ENCODE results near the gene CTSD.

The CTSD gene

GRCh38 chr11:1742371-1742770, 21.4 kb downstream of the CTSD start:
- H3K23ac ChIP-seq (ENCODE audit: low read length), result no peak overlapping the region
- WGBS (ENCODE audit: extremely low coverage, insufficient coverage, low lambda C conversion rate), result 100% methylated on average over 2 of the region's 4 CpGs
- no peak overlapping the region for H2AK5ac ChIP-seq (ENCODE audit: low read length)
- H3K79me2 ChIP-seq (ENCODE audit: control insufficient read depth, insufficient read depth, low read length), result no peaks in the 10 kb centered on the region
- no peak overlapping the region for H3K4me2 ChIP-seq (ENCODE audit: low read length)
- H3K36me3 ChIP-seq (ENCODE audit: control insufficient read depth, insufficient read depth, low read length), result no peaks in the 10 kb centered on the region
- H3K27me3 ChIP-seq (ENCODE audit: insufficient read depth, low read length, poor library complexity), result no peaks in the 10 kb centered on the region
- H3K18ac ChIP-seq (ENCODE audit: low read length), result no peak overlapping the region
- no peak overlapping the region for H3K27ac ChIP-seq (ENCODE audit: low read depth, low read length)
- H3K9ac ChIP-seq (ENCODE audit: low read length), result no peak overlapping the region
- no peak overlapping the region for H2BK15ac ChIP-seq (replicated peaks; ENCODE audit: low read depth)
- no peak overlapping the region for H3K4ac ChIP-seq (ENCODE audit: low read depth, low read length)
- H4K5ac ChIP-seq (ENCODE audit: low read length), result no peak overlapping the region
- no peaks in the 10 kb centered on the region for H3K4me1 ChIP-seq (ENCODE audit: control insufficient read depth, low read depth, low read length)
- H4K8ac ChIP-seq (ENCODE audit: low read depth, low read length), result no peak overlapping the region
- no peak overlapping the region for H3K4me3 ChIP-seq (ENCODE audit: low read length)
- DNase-seq, result no peak
- H3K79me1 ChIP-seq (ENCODE audit: low read length), result no peaks in the 10 kb centered on the region
- H2BK5ac ChIP-seq (ENCODE audit: low read length), result no peak overlapping the region
- no peak overlapping the region for H3K56ac ChIP-seq (ENCODE audit: low read length)
- no peak overlapping the region for H2BK120ac ChIP-seq (ENCODE audit: low read depth, low read length)

DNA sequence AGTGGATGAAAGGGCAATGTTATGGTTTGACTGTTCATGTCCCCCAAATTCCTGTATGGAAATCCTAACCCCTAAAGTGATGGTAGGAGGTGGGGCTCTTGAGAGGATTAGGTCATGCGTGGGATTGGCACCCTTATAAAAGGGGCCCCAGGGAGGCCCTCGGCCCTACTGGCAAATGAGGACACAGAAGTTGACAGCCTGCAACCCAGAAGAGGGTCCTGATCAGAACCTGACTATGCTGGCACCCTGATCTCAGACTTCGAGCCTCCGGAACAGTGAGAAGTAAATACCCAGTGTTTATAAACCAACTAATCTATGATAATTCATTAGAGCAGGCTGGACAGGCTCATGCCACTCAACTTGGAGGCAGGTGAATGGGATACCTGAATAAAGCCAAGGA, 22.0 kb downstream of the CTSD start:
- Histone ChIP-seq H3K4me1 (ENCODE audit: control insufficient read depth, low read depth, low read length) (no peaks in the 10 kb centered on the region), H2AK5ac (ENCODE audit: low read length) (no peak overlapping the region), H2BK15ac (replicated peaks; ENCODE audit: low read depth) (no peak overlapping the region), H3K27me3 (ENCODE audit: insufficient read depth, low read length, poor library complexity) (no peaks in the 10 kb centered on the region), H3K9ac (ENCODE audit: low read length) (no peak overlapping the region), H3K18ac (ENCODE audit: low read length) (no peak overlapping the region), H3K79me2 (ENCODE audit: control insufficient read depth, insufficient read depth, low read length) (no peaks in the 10 kb centered on the region), H3K79me1 (ENCODE audit: low read length) (no peaks in the 10 kb centered on the region), H3K4me2 (ENCODE audit: low read length) (no peak overlapping the region), H4K5ac (ENCODE audit: low read length) (no peak overlapping the region), H3K4me3 (ENCODE audit: low read length) (no peak overlapping the region), H3K56ac (ENCODE audit: low read length) (no peak overlapping the region), H3K23ac (ENCODE audit: low read length) (no peak overlapping the region), H3K4ac (ENCODE audit: low read depth, low read length) (no peak overlapping the region), H2BK5ac (ENCODE audit: low read length) (no peak overlapping the region), H4K8ac (ENCODE audit: low read depth, low read length) (no peak overlapping the region), H3K36me3 (ENCODE audit: control insufficient read depth, insufficient read depth, low read length) (no peaks in the 10 kb centered on the region), H2BK120ac (ENCODE audit: low read depth, low read length) (no peak overlapping the region), H3K27ac (ENCODE audit: low read depth, low read length) (no peak overlapping the region)
- no CpG with 5 or more reads among the region's 4 CpGs for WGBS (ENCODE audit: extremely low coverage, insufficient coverage, low lambda C conversion rate)
- no peak for DNase-seq

DNA sequence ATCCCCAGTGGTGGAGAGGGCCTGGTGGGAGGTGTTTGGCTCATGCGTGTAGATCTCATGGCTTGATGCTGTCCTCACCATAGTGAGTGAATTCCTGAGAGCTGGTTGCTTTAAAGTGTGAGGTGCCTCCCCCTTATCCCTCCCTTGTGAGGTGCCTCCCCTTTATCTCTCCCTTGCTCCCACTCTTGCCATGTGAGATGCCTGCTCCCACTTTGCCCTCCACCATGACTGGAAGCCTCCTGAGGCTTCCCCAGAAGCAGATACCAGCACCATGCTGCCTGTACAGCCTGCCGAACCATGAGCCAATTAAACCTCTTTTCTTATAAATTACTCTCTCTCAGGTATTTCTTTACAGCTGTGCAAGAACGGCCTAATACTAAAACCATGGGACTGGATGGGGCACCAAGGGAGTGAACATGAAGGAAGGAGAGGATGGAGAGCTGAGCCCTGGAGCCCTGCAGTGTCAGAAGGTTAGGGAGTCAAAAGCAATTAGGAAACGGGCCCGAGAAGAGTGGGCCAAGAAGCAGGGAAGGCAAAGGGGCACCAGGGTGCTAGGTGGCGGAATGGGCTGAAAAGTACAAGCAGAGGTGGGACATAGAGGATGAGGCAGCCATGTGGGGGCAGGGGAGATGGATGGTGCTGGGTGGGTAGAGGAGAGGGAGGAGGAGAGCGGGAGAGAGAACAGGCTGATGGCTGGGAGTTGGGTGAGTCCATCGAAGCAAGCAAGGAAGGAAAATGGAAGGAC, 22.8 kb downstream of the CTSD start:
- Histone ChIP-seq H3K79me2 (ENCODE audit: control insufficient read depth, insufficient read depth, low read length) (no peaks in the 10 kb centered on the region), H2BK120ac (ENCODE audit: low read depth, low read length) (no peak overlapping the region), H3K27ac (ENCODE audit: low read depth, low read length) (no peak overlapping the region), H3K56ac (ENCODE audit: low read length) (no peak overlapping the region), H3K4me1 (ENCODE audit: control insufficient read depth, low read depth, low read length) (no peaks in the 10 kb centered on the region), H3K9ac (ENCODE audit: low read length) (no peak overlapping the region), H3K79me1 (ENCODE audit: low read length) (no peaks in the 10 kb centered on the region), H2BK15ac (replicated peaks; ENCODE audit: low read depth) (no peak overlapping the region), H3K18ac (ENCODE audit: low read length) (no peak overlapping the region), H3K36me3 (ENCODE audit: control insufficient read depth, insufficient read depth, low read length) (no peaks in the 10 kb centered on the region), H3K4me2 (ENCODE audit: low read length) (no peak overlapping the region), H4K8ac (ENCODE audit: low read depth, low read length) (no peak overlapping the region), H3K4ac (ENCODE audit: low read depth, low read length) (no peak overlapping the region), H3K4me3 (ENCODE audit: low read length) (no peak overlapping the region), H4K5ac (ENCODE audit: low read length) (no peak overlapping the region), H3K27me3 (ENCODE audit: insufficient read depth, low read length, poor library complexity) (no peaks in the 10 kb centered on the region), H2BK5ac (ENCODE audit: low read length) (no peak overlapping the region), H2AK5ac (ENCODE audit: low read length) (no peak overlapping the region), H3K23ac (ENCODE audit: low read length) (no peak overlapping the region)
- no peak for DNase-seq
- WGBS (ENCODE audit: extremely low coverage, insufficient coverage, low lambda C conversion rate), result no CpG with 5 or more reads among the region's 8 CpGs

DNA sequence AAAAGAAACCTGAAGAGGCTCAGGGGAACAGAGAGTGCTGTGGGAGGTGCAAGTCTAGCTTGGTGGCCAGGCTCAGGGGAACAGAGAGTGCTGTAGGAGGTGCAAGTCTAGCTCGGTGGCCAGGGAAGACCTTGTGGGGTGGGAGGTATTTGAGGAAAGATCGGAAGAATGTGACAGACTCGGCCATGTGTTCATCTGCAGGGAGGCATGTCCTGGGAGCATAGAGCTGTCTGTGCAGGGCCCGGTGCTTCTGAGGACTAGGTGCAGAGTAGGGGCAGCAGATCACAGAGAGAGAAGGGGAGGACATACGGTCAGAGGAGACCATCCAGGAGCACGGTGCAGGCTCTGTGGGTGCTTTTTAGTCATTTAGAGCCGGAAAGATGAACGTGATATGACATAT, 24.2 kb downstream of the CTSD start:
- H3K36me3 ChIP-seq (ENCODE audit: control insufficient read depth, insufficient read depth, low read length), result no peaks in the 10 kb centered on the region
- WGBS (ENCODE audit: extremely low coverage, insufficient coverage, low lambda C conversion rate), result no CpG with 5 or more reads among the region's 8 CpGs
- no peak overlapping the region for H2AK5ac ChIP-seq (ENCODE audit: low read length)
- H3K4ac ChIP-seq (ENCODE audit: low read depth, low read length), result no peak overlapping the region
- no peak overlapping the region for H3K23ac ChIP-seq (ENCODE audit: low read length)
- H3K27ac ChIP-seq (ENCODE audit: low read depth, low read length), result no peak overlapping the region
- no peaks in the 10 kb centered on the region for H3K4me1 ChIP-seq (ENCODE audit: control insufficient read depth, low read depth, low read length)
- no peak overlapping the region for H3K18ac ChIP-seq (ENCODE audit: low read length)
- no peak overlapping the region for H2BK15ac ChIP-seq (replicated peaks; ENCODE audit: low read depth)
- H2BK120ac ChIP-seq (ENCODE audit: low read depth, low read length), result no peak overlapping the region
- H3K9ac ChIP-seq (ENCODE audit: low read length), result no peak overlapping the region
- H3K79me1 ChIP-seq (ENCODE audit: low read length), result no peaks in the 10 kb centered on the region
- H4K5ac ChIP-seq (ENCODE audit: low read length), result no peak overlapping the region
- no peak for DNase-seq
- no peak overlapping the region for H2BK5ac ChIP-seq (ENCODE audit: low read length)
- no peak overlapping the region for H3K4me2 ChIP-seq (ENCODE audit: low read length)
- H4K8ac ChIP-seq (ENCODE audit: low read depth, low read length), result no peak overlapping the region
- H3K27me3 ChIP-seq (ENCODE audit: insufficient read depth, low read length, poor library complexity), result no peaks in the 10 kb centered on the region
- H3K79me2 ChIP-seq (ENCODE audit: control insufficient read depth, insufficient read depth, low read length), result no peaks in the 10 kb centered on the region
- H3K56ac ChIP-seq (ENCODE audit: low read length), result no peak overlapping the region
- H3K4me3 ChIP-seq (ENCODE audit: low read length), result no peak overlapping the region

DNA sequence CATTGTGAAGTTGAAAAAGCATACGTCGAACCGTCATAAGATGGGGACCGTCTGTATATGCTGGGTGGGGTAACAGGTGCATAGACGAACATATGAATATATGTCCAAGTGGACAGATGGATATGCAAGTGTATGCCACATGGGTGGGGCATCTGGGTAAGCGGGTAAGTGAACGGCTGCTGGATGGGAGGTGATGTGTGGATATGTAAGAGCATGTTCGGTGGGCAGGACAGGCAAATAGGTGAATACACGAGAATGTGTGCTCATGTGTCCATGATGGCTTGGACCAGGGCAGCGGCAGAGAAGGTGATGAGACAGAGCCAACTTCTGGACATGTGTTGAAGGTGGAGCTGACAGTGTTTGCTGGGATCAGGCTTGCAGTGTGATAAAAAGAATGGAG, 25.3 kb downstream of the CTSD start:
- no peak overlapping the region for H3K4ac ChIP-seq (ENCODE audit: low read depth, low read length)
- H3K18ac ChIP-seq (ENCODE audit: low read length), result no peak overlapping the region
- no CpG with 5 or more reads among the region's 10 CpGs for WGBS (ENCODE audit: extremely low coverage, insufficient coverage, low lambda C conversion rate)
- no peaks in the 10 kb centered on the region for H3K4me1 ChIP-seq (ENCODE audit: control insufficient read depth, low read depth, low read length)
- no peak overlapping the region for H3K23ac ChIP-seq (ENCODE audit: low read length)
- no peaks in the 10 kb centered on the region for H3K79me1 ChIP-seq (ENCODE audit: low read length)
- no peak overlapping the region for H4K8ac ChIP-seq (ENCODE audit: low read depth, low read length)
- no peak overlapping the region for H3K9ac ChIP-seq (ENCODE audit: low read length)
- DNase-seq, result no peak
- no peak overlapping the region for H2BK120ac ChIP-seq (ENCODE audit: low read depth, low read length)
- no peak overlapping the region for H2AK5ac ChIP-seq (ENCODE audit: low read length)
- no peak overlapping the region for H3K4me2 ChIP-seq (ENCODE audit: low read length)
- no peaks in the 10 kb centered on the region for H3K36me3 ChIP-seq (ENCODE audit: control insufficient read depth, insufficient read depth, low read length)
- no peak overlapping the region for H3K56ac ChIP-seq (ENCODE audit: low read length)
- H2BK5ac ChIP-seq (ENCODE audit: low read length), result no peak overlapping the region
- H3K79me2 ChIP-seq (ENCODE audit: control insufficient read depth, insufficient read depth, low read length), result no peaks in the 10 kb centered on the region
- H3K27ac ChIP-seq (ENCODE audit: low read depth, low read length), result no peak overlapping the region
- no peak overlapping the region for H4K5ac ChIP-seq (ENCODE audit: low read length)
- H3K4me3 ChIP-seq (ENCODE audit: low read length), result no peak overlapping the region
- H2BK15ac ChIP-seq (replicated peaks; ENCODE audit: low read depth), result no peak overlapping the region
- no peaks in the 10 kb centered on the region for H3K27me3 ChIP-seq (ENCODE audit: insufficient read depth, low read length, poor library complexity)

Measured in mesendoderm (in vitro differentiated cells).